K562 treated with DMSO at 1 percent for 12 hours (cell line): Measurements from ENCODE around the gene BIRC2. TPM values are rescaled to one million over a fixed set of nuclear protein-coding genes. Genes with fewer than 3 reads are reported as not detected.

Experiments
- total RNA-seq: library from RNA; unstranded; fragments of 300-600 nt; gene quantifications from 2 replicates; pipeline ENCODE4 v1.2.3, GENCODE V29; 2022; ENCODE audit not compliant: insufficient read depth

The BIRC2 gene
- 12.7 and 35.0 TPM in 2 replicates for total RNA-seq

GRCh38 chr11:102346748-102347461, at the start of gene BIRC2:
Gene BIRC2, plus strand, starts transcription at chr11:102347214. Its CDS starts 2,641 bp downstream, at chr11:102349855.

GRCh38 chr11:102317099-102317767, 29.8 kb upstream of the BIRC2 start, which contains the start of gene BIRC3:
Gene BIRC3, plus strand, starts transcription at chr11:102317484. Its CDS starts 7,026 bp downstream, at chr11:102324510.

Other genes starting within 250 kb of the BIRC2 start
- gene YAP1, start 236.8 kb upstream of the BIRC2 start, total RNA-seq, result not detected in 2 replicates
- 1.4 and 2.5 TPM in 2 replicates for gene BIRC3, start 29.7 kb upstream of the BIRC2 start, total RNA-seq
- 15.1 and 57.1 TPM in 2 replicates for gene TMEM123, start 105.6 kb downstream of the BIRC2 start, total RNA-seq
- gene MMP7, start 183.5 kb downstream of the BIRC2 start, total RNA-seq, result not detected in 2 replicates